ENCODE measurements around the gene SEC16A.

Gene SEC16A

GRCh38 chr9:136423432-136424146, 59.3 kb downstream of the SEC16A start:
- no peak overlapping the region for H2AK5ac ChIP-seq (ENCODE audit: low read depth, low read length)
- no peak for DNase-seq (ENCODE audit: low spot score)
- H3K4me2 ChIP-seq (ENCODE audit: insufficient read depth, low read length, poor library complexity, severe bottlenecking): no peak overlapping the region
- no peak overlapping the region for H3K23ac ChIP-seq (ENCODE audit: low read depth, low read length, poor library complexity)
- no peak overlapping the region for H3K4ac ChIP-seq (ENCODE audit: low read length)
- peaks cover 41 to 73% of the 10 kb centered on the region in 2 donors for H3K36me3 ChIP-seq (replicated peaks in 1 of 2; ENCODE audit: control insufficient read depth in 2 of 2, insufficient read depth in 2 of 2, low read length in 2 of 2)
- H2BK5ac ChIP-seq (ENCODE audit: low read length): no peak overlapping the region
- H3K27ac ChIP-seq (replicated peaks; ENCODE audit: low read length): no peak overlapping the region
- no peaks in the 10 kb centered on the region for H3K27me3 ChIP-seq (ENCODE audit: control insufficient read depth in 3 of 3, insufficient read depth in 3 of 3, low read depth in 1 of 3, low read length in 3 of 3)
- H3K4me3 ChIP-seq (ENCODE audit: low read length in 2 of 2): no peak overlapping the region
- H3K9ac ChIP-seq (ENCODE audit: low read depth, low read length, poor library complexity): no peak overlapping the region
- H3K79me1 ChIP-seq (ENCODE audit: low read depth, low read length): no peaks in the 10 kb centered on the region
- WGBS, 2 donors (ENCODE audit: extremely low coverage in 2 of 2, insufficient read length in 2 of 2, insufficient replicate concordance in 1 of 2): no CpG with 5 or more reads among the region's 43 CpGs
- H4K91ac ChIP-seq (ENCODE audit: low read depth, low read length, poor library complexity): no peak overlapping the region
- H2AFZ ChIP-seq (ENCODE audit: low read length): no peak overlapping the region
- no peak overlapping the region for H3K14ac ChIP-seq (ENCODE audit: low read length)
- H2BK12ac ChIP-seq (ENCODE audit: low read length): no peak overlapping the region
- H2BK120ac ChIP-seq (ENCODE audit: low read depth, low read length): no peak overlapping the region
- H3K18ac ChIP-seq (ENCODE audit: low read length): no peak overlapping the region
- H2BK15ac ChIP-seq (ENCODE audit: low read length): no peak overlapping the region
- H3K9me3 ChIP-seq (replicated peaks in 1 of 2; ENCODE audit: control insufficient read depth in 2 of 2, insufficient read depth in 1 of 2, low read depth in 1 of 2, low read length in 2 of 2): no peaks in the 10 kb centered on the region
- no peaks in the 10 kb centered on the region for H3K4me1 ChIP-seq (ENCODE audit: control insufficient read depth in 2 of 2, insufficient read depth in 1 of 2, low read depth in 1 of 2, low read length in 2 of 2)
- no peak overlapping the region for H4K8ac ChIP-seq (ENCODE audit: low read depth, low read length)

- peaks cover 48 to 76% of the 10 kb centered on the region in 2 donors for H3K36me3 ChIP-seq (replicated peaks in 1 of 2; ENCODE audit: control insufficient read depth in 2 of 2, insufficient read depth in 2 of 2, low read length in 2 of 2)
- peaks cover 4% of the 10 kb centered on the region for H3K79me1 ChIP-seq (ENCODE audit: low read depth, low read length)
- peak overlapping the region; percentile 57 for H3K23ac ChIP-seq (ENCODE audit: low read depth, low read length, poor library complexity)
These were observed 60.0 kb downstream of the SEC16A start for GRCh38 chr9:136422876-136423275.

GRCh38 chr9:136421791-136422190, 61.0 kb downstream of the SEC16A start:
- DNase-seq (ENCODE audit: low spot score): no peak
- Histone ChIP-seq H3K4me3 (ENCODE audit: low read length in 2 of 2) (no peak overlapping the region), H2BK15ac (ENCODE audit: low read length) (no peak overlapping the region), H3K36me3 (replicated peaks in 1 of 2; ENCODE audit: control insufficient read depth in 2 of 2, insufficient read depth in 2 of 2, low read length in 2 of 2) (peaks cover 55 to 83% of the 10 kb centered on the region in 2 donors), H3K4me2 (ENCODE audit: insufficient read depth, low read length, poor library complexity, severe bottlenecking) (no peak overlapping the region), H2BK120ac (ENCODE audit: low read depth, low read length) (no peak overlapping the region), H4K91ac (ENCODE audit: low read depth, low read length, poor library complexity) (no peak overlapping the region), H2AFZ (ENCODE audit: low read length) (no peak overlapping the region), H3K18ac (ENCODE audit: low read length) (no peak overlapping the region), H3K27me3 (ENCODE audit: control insufficient read depth in 3 of 3, insufficient read depth in 3 of 3, low read depth in 1 of 3, low read length in 3 of 3) (no peaks in the 10 kb centered on the region), H3K79me1 (ENCODE audit: low read depth, low read length) (peaks cover 6% of the 10 kb centered on the region), H2AK5ac (ENCODE audit: low read depth, low read length) (no peak overlapping the region), H2BK5ac (ENCODE audit: low read length) (no peak overlapping the region), H3K4ac (ENCODE audit: low read length) (no peak overlapping the region), H4K8ac (ENCODE audit: low read depth, low read length) (no peak overlapping the region), H3K4me1 (ENCODE audit: control insufficient read depth in 2 of 2, insufficient read depth in 1 of 2, low read depth in 1 of 2, low read length in 2 of 2) (no peaks in the 10 kb centered on the region), H2BK12ac (ENCODE audit: low read length) (no peak overlapping the region), H3K14ac (ENCODE audit: low read length) (no peak overlapping the region), H3K23ac (ENCODE audit: low read depth, low read length, poor library complexity) (no peak overlapping the region), H3K27ac (replicated peaks; ENCODE audit: low read length) (no peak overlapping the region), H3K9me3 (replicated peaks in 1 of 2; ENCODE audit: control insufficient read depth in 2 of 2, insufficient read depth in 1 of 2, low read depth in 1 of 2, low read length in 2 of 2) (no peaks in the 10 kb centered on the region), H3K9ac (ENCODE audit: low read depth, low read length, poor library complexity) (no peak overlapping the region)
- WGBS, 2 donors (ENCODE audit: extremely low coverage in 2 of 2, insufficient read length in 2 of 2, insufficient replicate concordance in 1 of 2): no CpG with 5 or more reads among the region's 21 CpGs

More at GRCh38 chr9:136422876-136423275, 60.0 kb downstream of the SEC16A start:
- no peak for DNase-seq (ENCODE audit: low spot score)
- Histone ChIP-seq H2BK12ac (ENCODE audit: low read length) (no peak overlapping the region), H2BK5ac (ENCODE audit: low read length) (no peak overlapping the region), H3K27me3 (ENCODE audit: control insufficient read depth in 3 of 3, insufficient read depth in 3 of 3, low read depth in 1 of 3, low read length in 3 of 3) (no peaks in the 10 kb centered on the region), H3K27ac (replicated peaks; ENCODE audit: low read length) (no peak overlapping the region), H2AFZ (ENCODE audit: low read length) (no peak overlapping the region), H3K18ac (ENCODE audit: low read length) (no peak overlapping the region), H2BK15ac (ENCODE audit: low read length) (no peak overlapping the region), H3K9me3 (replicated peaks in 1 of 2; ENCODE audit: control insufficient read depth in 2 of 2, insufficient read depth in 1 of 2, low read depth in 1 of 2, low read length in 2 of 2) (no peaks in the 10 kb centered on the region), H3K4me3 (ENCODE audit: low read length in 2 of 2) (no peak overlapping the region), H4K91ac (ENCODE audit: low read depth, low read length, poor library complexity) (no peak overlapping the region), H3K4me1 (ENCODE audit: control insufficient read depth in 2 of 2, insufficient read depth in 1 of 2, low read depth in 1 of 2, low read length in 2 of 2) (no peaks in the 10 kb centered on the region), H3K4me2 (ENCODE audit: insufficient read depth, low read length, poor library complexity, severe bottlenecking) (no peak overlapping the region), H3K14ac (ENCODE audit: low read length) (no peak overlapping the region), H3K9ac (ENCODE audit: low read depth, low read length, poor library complexity) (peak overlapping the region; percentile 74), H2BK120ac (ENCODE audit: low read depth, low read length) (no peak overlapping the region), H2AK5ac (ENCODE audit: low read depth, low read length) (no peak overlapping the region), H3K4ac (ENCODE audit: low read length) (no peak overlapping the region), H4K8ac (ENCODE audit: low read depth, low read length) (no peak overlapping the region)
- WGBS, 2 donors (ENCODE audit: extremely low coverage in 2 of 2, insufficient read length in 2 of 2, insufficient replicate concordance in 1 of 2): no CpG with 5 or more reads among the region's 26 CpGs

- Histone ChIP-seq H2BK15ac (ENCODE audit: low read length) (no peak overlapping the region), H3K4me3 (ENCODE audit: low read length in 2 of 2) (peak overlapping the region in 1 of 2 donors; percentile 8), H2AFZ (ENCODE audit: low read length) (no peak overlapping the region), H2BK120ac (ENCODE audit: low read depth, low read length) (no peak overlapping the region), H3K79me1 (ENCODE audit: low read depth, low read length) (peaks cover 6% of the 10 kb centered on the region), H3K23ac (ENCODE audit: low read depth, low read length, poor library complexity) (no peak overlapping the region), H3K4me2 (ENCODE audit: insufficient read depth, low read length, poor library complexity, severe bottlenecking) (no peak overlapping the region), H4K91ac (ENCODE audit: low read depth, low read length, poor library complexity) (no peak overlapping the region), H3K4me1 (ENCODE audit: control insufficient read depth in 2 of 2, insufficient read depth in 1 of 2, low read depth in 1 of 2, low read length in 2 of 2) (no peaks in the 10 kb centered on the region), H3K9me3 (replicated peaks in 1 of 2; ENCODE audit: control insufficient read depth in 2 of 2, insufficient read depth in 1 of 2, low read depth in 1 of 2, low read length in 2 of 2) (no peaks in the 10 kb centered on the region), H3K9ac (ENCODE audit: low read depth, low read length, poor library complexity) (no peak overlapping the region), H3K36me3 (replicated peaks in 1 of 2; ENCODE audit: control insufficient read depth in 2 of 2, insufficient read depth in 2 of 2, low read length in 2 of 2) (peaks cover 67 to 95% of the 10 kb centered on the region in 2 donors), H4K8ac (ENCODE audit: low read depth, low read length) (no peak overlapping the region), H3K18ac (ENCODE audit: low read length) (no peak overlapping the region), H2AK5ac (ENCODE audit: low read depth, low read length) (no peak overlapping the region), H3K14ac (ENCODE audit: low read length) (no peak overlapping the region), H3K27ac (replicated peaks; ENCODE audit: low read length) (no peak overlapping the region), H2BK5ac (ENCODE audit: low read length) (peak overlapping the region; percentile 66), H2BK12ac (ENCODE audit: low read length) (no peak overlapping the region), H3K4ac (ENCODE audit: low read length) (no peak overlapping the region), H3K27me3 (ENCODE audit: control insufficient read depth in 3 of 3, insufficient read depth in 3 of 3, low read depth in 1 of 3, low read length in 3 of 3) (no peaks in the 10 kb centered on the region)
- WGBS, 2 donors (ENCODE audit: extremely low coverage in 2 of 2, insufficient read length in 2 of 2, insufficient replicate concordance in 1 of 2): no CpG with 5 or more reads among the region's 12 CpGs
- DNase-seq (ENCODE audit: low spot score): no peak
These were observed 63.8 kb downstream of the SEC16A start for GRCh38 chr9:136419092-136419420.
